ENCODE measurements around the gene MTHFD1L. TPM values are rescaled to one million over a fixed set of nuclear protein-coding genes. Genes with fewer than 3 reads are reported as not detected.

MTHFD1L gene
- total RNA-seq, 2 donors from 2014 or later: 9.2 to 23.3 TPM

GRCh38 chr6:151015101-151015700 lies 149.7 kb downstream of the MTHFD1L start:
- H3K36me3 ChIP-seq: no peaks in the 10 kb centered on the region
- intact Hi-C loops (cut with DNase I): loop anchor here (2.0 kb wide), 1 partner anchor 310 kb away; no protein-coding TSS in a partner anchor
- no peaks in the 10 kb centered on the region for H3K9me3 ChIP-seq
- H3K9ac ChIP-seq (ENCODE audit: low read depth in 2 of 2, low read length in 2 of 2): no peak overlapping the region
- H3K27ac ChIP-seq: no peak overlapping the region
- no peak for DNase-seq
- H3K4me1 ChIP-seq: no peaks in the 10 kb centered on the region
- H3K27me3 ChIP-seq: no peaks in the 10 kb centered on the region
- no peak for TF ChIP-seq CTCF (IDR thresholded peaks at IDR 0.05)
- H3K4me3 ChIP-seq: no peak overlapping the region

- no peaks in the 10 kb centered on the region for H3K36me3 ChIP-seq
- DNase-seq: no peak
- no peaks in the 10 kb centered on the region for H3K27me3 ChIP-seq
- intact Hi-C loops (cut with DNase I): no loop called here
- H3K9me3 ChIP-seq: no peaks in the 10 kb centered on the region
- H3K4me1 ChIP-seq: no peaks in the 10 kb centered on the region
- no peak overlapping the region for H3K4me3 ChIP-seq
- no peak overlapping the region for H3K9ac ChIP-seq (ENCODE audit: low read depth in 2 of 2, low read length in 2 of 2)
- no peak overlapping the region for H3K27ac ChIP-seq
- no peak for TF ChIP-seq CTCF (IDR thresholded peaks at IDR 0.05)
Observed at GRCh38 chr6:151016107-151016506, 150.6 kb downstream of the MTHFD1L start.

DNA sequence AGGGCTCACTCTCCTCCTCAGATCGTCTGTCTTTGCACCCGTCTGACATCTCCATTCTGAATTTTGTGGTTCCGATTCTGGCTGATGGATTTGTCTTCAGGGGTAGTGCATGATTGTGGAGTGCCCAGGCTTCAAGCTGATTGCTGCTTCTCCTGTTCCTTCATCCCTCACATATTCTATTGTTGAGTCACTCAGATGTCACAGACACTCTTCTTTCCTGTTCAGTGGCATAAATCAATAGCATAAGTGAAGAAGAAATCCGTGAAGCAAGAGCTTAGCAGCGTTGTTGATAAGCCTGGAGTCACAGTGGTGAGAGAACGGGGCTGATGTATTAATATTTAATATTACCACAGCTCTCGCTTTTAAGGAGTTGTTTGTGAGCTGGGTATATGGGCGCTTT lies 152.5 kb downstream of the MTHFD1L start:
- Histone ChIP-seq H3K4me3 (no peak overlapping the region), H3K27me3 (no peaks in the 10 kb centered on the region), H3K9ac (ENCODE audit: low read depth in 2 of 2, low read length in 2 of 2) (no peak overlapping the region), H3K4me1 (no peaks in the 10 kb centered on the region), H3K27ac (no peak overlapping the region), H3K36me3 (no peaks in the 10 kb centered on the region), H3K9me3 (no peaks in the 10 kb centered on the region)
- DNase-seq: no peak
- intact Hi-C loops (cut with DNase I): no loop called here
- no peak for TF ChIP-seq CTCF (IDR thresholded peaks at IDR 0.05)

GRCh38 chr6:151018911-151019782 lies 153.6 kb downstream of the MTHFD1L start:
- no peak overlapping the region for H3K9ac ChIP-seq (ENCODE audit: low read depth in 2 of 2, low read length in 2 of 2)
- H3K36me3 ChIP-seq: no peaks in the 10 kb centered on the region
- intact Hi-C loops (cut with DNase I): no loop called here
- no peaks in the 10 kb centered on the region for H3K27me3 ChIP-seq
- H3K4me3 ChIP-seq: no peak overlapping the region
- H3K9me3 ChIP-seq: no peaks in the 10 kb centered on the region
- DNase-seq: no peak
- H3K4me1 ChIP-seq: no peaks in the 10 kb centered on the region
- no peak overlapping the region for H3K27ac ChIP-seq
- TF ChIP-seq CTCF (IDR thresholded peaks at IDR 0.05): no peak

- intact Hi-C loops (cut with DNase I): no loop called here
- no peak for TF ChIP-seq CTCF (IDR thresholded peaks at IDR 0.05)
- no peak overlapping the region for H3K4me3 ChIP-seq
- no peak overlapping the region for H3K9ac ChIP-seq (ENCODE audit: low read depth in 2 of 2, low read length in 2 of 2)
- no peak for DNase-seq
- no peaks in the 10 kb centered on the region for H3K36me3 ChIP-seq
- H3K4me1 ChIP-seq: no peaks in the 10 kb centered on the region
- no peak overlapping the region for H3K27ac ChIP-seq
- no peaks in the 10 kb centered on the region for H3K27me3 ChIP-seq
- no peaks in the 10 kb centered on the region for H3K9me3 ChIP-seq
Observed at GRCh38 chr6:151021896-151022295, 156.4 kb downstream of the MTHFD1L start.

All from colonic mucosa (tissue), 4 donors.